ENCODE results near the gene KRTAP10-6.

GRCh38 chr21:44589094-44589493 is 3.2 kb downstream of the KRTAP10-6 start:
- no peak for TF ChIP-seq CTCF (IDR thresholded peaks at IDR 0.05)
- no peak for TF ChIP-seq EZH2 (IDR thresholded peaks at IDR 0.05; ENCODE audit: borderline replicate concordance, insufficient read depth, low read depth, low read length, poor library complexity, severe bottlenecking)

Measured in B cell (primary cell).